Motor neuron (in vitro differentiated cells): ENCODE data around the gene HOXC10. TPM values are rescaled to one million over a fixed set of nuclear protein-coding genes. Genes with fewer than 3 reads are reported as not detected.
A peak's percentile ranks its signal among the peaks of the same experiment; 100 is the strongest.

Experiments
- ATAC-seq, 8 experiments: fragments of 200-7000 bp; cut with Tn5 transposase; replicated peaks in 6 of 8; 2 replicates each; pipeline ENCODE4 v1.8.0; 2021; ENCODE audit warnings: mild to moderate bottlenecking in 8 of 8, moderate library complexity in 8 of 8
- H3K27ac ChIP-seq, 2 donors: fragments of 250-450 bp; sonication (Bioruptor Pico); 2 replicates each; pipeline ENCODE4 v1.9.0; 2021; ENCODE audit warnings: antibody characterized with exemption in 2 of 2, mild to moderate bottlenecking in 2 of 2, moderate library complexity in 1 of 2
- H3K4me1 ChIP-seq, 2 donors: fragments of 250-450 bp; sonication (Bioruptor Pico); replicated peaks in 1 of 2; 2 replicates each; pipeline ENCODE4 v1.6.1; 2021; ENCODE audit warnings: antibody characterized with exemption in 2 of 2, mild to moderate bottlenecking in 2 of 2, moderate library complexity in 1 of 2
- H3K4me3 ChIP-seq, 5 donors: fragments of 250-450 bp; sonication (Bioruptor Pico); 2 replicates each; pipeline ENCODE4 v1.9.0; 2021; ENCODE audit warnings: antibody characterized with exemption in 5 of 5, mild to moderate bottlenecking in 5 of 5, moderate library complexity in 4 of 5
- WGBS, 10 experiments: fragments of 450-650 bp; shearing (Covaris generic); methylation state at CpG; one replicate each; pipeline ENCODE4 v1.0.0; 2022; 5-methylcytosine and 5-hydroxymethylcytosine counted together
- in situ Hi-C, 9 experiments: fragments of 400-800 bp; cut with MboI; loops; one replicate each; pipeline ENCODE4 v1.15.0; 2021; ENCODE audit warnings: low sequenced_read_pairs in 9 of 9, low pct_unique_long_range_greater_than_20kb in 2 of 9; ENCODE audit not compliant: unreplicated experiment in 9 of 9
- total RNA-seq, 8 experiments: library from RNA; unstranded; fragments of 300-600 nt; gene quantifications; 2 replicates each; pipeline versions ENCODE4 v1.2.3 to v1.2.4, GENCODE V29; 2022

Gene HOXC10
- total RNA-seq, 8 experiments from 2014 or later = 0.14 to 75.5 (median 1.0) TPM; not detected in 3

- Histone ChIP-seq H3K4me1 (no peaks in the 10 kb centered on the region), H3K4me3 (no peak overlapping the region), H3K27ac (no peak overlapping the region)
- WGBS, 10 experiments = 0 to 64% (median 6%) methylated on average over 4 to 20 of the region's 38 CpGs
- peak in 1 of 8 experiments; percentile 2 for ATAC-seq
- in situ Hi-C loops = no loop called here
Measured at GRCh38 chr12:53952871-53953734, 31.8 kb upstream of the HOXC10 start.

DNA sequence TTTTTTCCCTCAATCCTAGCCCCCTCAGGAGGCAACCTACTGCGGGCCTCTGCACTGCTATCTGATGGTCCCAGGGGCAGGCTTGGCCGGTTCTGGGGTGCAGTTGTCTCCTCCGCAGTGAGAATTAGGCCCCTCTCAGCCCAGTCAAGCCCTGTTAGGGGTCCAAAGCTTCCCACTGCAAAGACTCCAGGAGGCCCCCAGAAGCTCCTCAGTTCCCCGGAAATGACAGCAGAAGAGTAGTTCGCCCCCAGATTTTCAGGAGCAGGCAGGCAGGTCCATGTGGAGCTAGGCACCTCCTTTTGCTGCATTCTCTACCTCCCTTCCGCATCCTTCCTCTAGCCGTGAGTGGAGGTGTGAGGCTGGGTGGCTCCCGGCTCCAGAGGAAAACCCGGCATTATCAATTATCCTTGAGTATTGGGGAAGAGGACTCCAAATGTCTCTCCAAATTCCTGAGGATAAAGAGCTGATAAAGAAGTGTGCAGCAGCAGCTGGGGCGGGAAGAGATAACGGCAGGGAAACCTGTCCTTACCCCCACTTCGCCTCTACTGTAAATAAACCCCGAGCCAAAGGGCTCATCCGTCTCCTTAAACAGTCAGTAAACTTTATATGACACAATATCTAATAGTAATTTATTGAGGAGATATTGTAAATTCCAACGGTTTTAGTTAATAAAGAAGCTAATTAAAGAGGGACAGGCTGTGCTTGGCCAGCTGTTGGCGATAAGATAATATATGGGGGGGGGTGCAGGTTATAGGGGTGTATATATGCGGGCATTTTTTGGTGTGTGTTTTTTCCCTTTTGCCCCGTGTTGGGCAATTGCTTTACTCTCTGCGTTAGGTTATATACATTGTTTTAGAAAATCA, 30.9 kb upstream of the HOXC10 start:
- 7 to 92% (median 11%) methylated on average over 3 to 14 of the region's 19 CpGs; no CpG with 5 or more reads in 3 of the 10 experiments for WGBS, 10 experiments
- in situ Hi-C loops = no loop called here
- H3K27ac ChIP-seq = no peak overlapping the region
- no peak for ATAC-seq
- H3K4me1 ChIP-seq = no peaks in the 10 kb centered on the region
- no peak overlapping the region for H3K4me3 ChIP-seq

DNA sequence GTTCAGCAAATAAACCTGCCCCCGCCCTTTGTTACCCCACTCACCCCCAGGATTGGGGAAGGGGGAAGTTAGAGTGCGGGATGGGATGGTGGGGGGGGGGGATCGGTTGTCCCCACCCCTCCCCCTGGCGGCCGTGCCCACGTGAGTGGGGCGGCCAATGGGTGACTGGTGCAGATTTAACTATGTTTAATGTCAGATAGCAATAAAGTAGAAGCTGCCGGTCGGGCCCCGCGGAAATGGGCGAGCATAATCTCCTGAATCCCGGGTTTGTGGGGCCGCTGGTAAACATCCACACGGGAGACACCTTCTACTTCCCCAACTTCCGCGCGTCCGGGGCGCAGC, 30.3 kb upstream of the HOXC10 start, which contains the start of gene HOXC12:
Gene HOXC12, plus strand, starts transcription at position 210 of the 342 bp plus-strand sequence. Its CDS starts 27 bp downstream, at position 237.
- 6% methylated on average over 7 of the region's 20 CpGs; no CpG with 5 or more reads in 9 of the 10 experiments for WGBS, 10 experiments
- in situ Hi-C loops = no loop called here
- no peak within 1 kb of the TSS for H3K4me3 ChIP-seq
- no peak within 1 kb of the TSS for H3K27ac ChIP-seq
- H3K4me1 ChIP-seq = no peaks in the 10 kb centered on the region
- ATAC-seq = peak in 1 of 8 experiments; percentile 60

- H3K27ac ChIP-seq = no peak overlapping the region
- 0 to 12% (median 0%) methylated on average over 1 to 14 of the region's 86 CpGs; no CpG with 5 or more reads in 5 of the 10 experiments for WGBS, 10 experiments
- no peaks in the 10 kb centered on the region for H3K4me1 ChIP-seq
- in situ Hi-C loops = no loop called here
- no peak overlapping the region for H3K4me3 ChIP-seq
- peak in 1 of 8 experiments; percentile 67 for ATAC-seq
Measured at GRCh38 chr12:53955036-53955775, 29.7 kb upstream of the HOXC10 start.

DNA sequence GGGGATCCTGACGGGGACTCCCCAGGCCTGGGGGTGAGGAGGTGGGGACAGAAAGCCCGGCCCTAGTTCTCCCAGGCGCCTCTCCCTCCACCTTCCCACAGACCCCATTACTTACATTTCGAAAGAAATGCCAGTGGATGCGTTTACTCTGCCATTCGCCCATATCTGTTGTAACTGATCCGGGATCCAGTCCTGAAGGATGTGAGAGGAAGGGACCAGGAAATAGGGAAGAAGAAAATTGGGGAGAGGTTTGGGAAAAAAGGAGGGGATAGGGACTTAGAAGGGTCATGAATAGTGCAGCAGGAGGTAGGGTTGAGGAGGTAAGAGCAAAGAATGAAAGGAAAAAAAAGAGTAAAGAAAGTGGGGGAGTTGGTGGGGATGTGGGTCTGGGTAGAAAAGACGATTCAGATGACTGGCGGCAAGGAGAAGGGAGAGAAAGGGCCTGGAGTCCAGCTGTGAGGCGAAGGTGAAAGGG, 29.1 kb upstream of the HOXC10 start:
- H3K4me3 ChIP-seq = no peak overlapping the region
- in situ Hi-C loops = no loop called here
- no peak for ATAC-seq
- 3 to 50% (median 13%) methylated on average over 2 to 9 of the region's 10 CpGs; no CpG with 5 or more reads in 1 of the 10 experiments for WGBS, 10 experiments
- H3K27ac ChIP-seq = no peak overlapping the region
- no peaks in the 10 kb centered on the region for H3K4me1 ChIP-seq

- H3K4me1 ChIP-seq = peaks cover 0 to 3% of the 10 kb centered on the region in 2 donors
- 0 to 39% (median 10%) methylated on average over 1 to 20 of the region's 25 CpGs; no CpG with 5 or more reads in 2 of the 10 experiments for WGBS, 10 experiments
- in situ Hi-C loops = no loop called here
- H3K4me3 ChIP-seq = no peak overlapping the region
- no peak overlapping the region for H3K27ac ChIP-seq
- ATAC-seq = peak in 3 of 8 experiments; percentile 56 to 75 (median 71)
Measured at GRCh38 chr12:53956251-53956887, 28.6 kb upstream of the HOXC10 start.

GRCh38 chr12:53956914-53957536, 27.9 kb upstream of the HOXC10 start:
- ATAC-seq = no peak
- in situ Hi-C loops = no loop called here
- no peak overlapping the region for H3K4me3 ChIP-seq
- peaks cover 0 to 3% of the 10 kb centered on the region in 2 donors for H3K4me1 ChIP-seq
- 0 to 50% (median 19%) methylated on average over 1 to 4 of the region's 11 CpGs; no CpG with 5 or more reads in 3 of the 10 experiments for WGBS, 10 experiments
- no peak overlapping the region for H3K27ac ChIP-seq

DNA sequence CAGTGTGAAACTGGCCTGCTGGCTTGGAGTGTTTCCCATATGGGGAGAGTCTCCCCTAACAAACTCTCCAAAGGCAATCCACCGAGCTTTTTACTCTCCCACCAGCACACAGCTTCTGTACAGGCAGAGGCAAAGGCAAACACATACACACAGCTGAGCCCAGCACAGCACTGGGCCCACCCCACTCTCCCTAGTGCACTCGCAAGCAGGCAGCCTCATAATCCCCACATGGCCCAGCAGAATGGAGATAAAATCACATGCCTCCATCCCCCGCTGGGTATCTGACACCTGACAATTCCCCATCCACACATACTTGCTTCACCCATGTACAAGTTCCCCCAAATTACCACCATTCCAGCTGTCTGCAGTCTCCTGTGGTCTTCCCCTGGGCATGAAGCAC, 26.8 kb upstream of the HOXC10 start:
- Histone ChIP-seq H3K4me3 (no peak overlapping the region), H3K4me1 (peaks cover 0 to 3% of the 10 kb centered on the region in 2 donors), H3K27ac (no peak overlapping the region)
- ATAC-seq = no peak
- 0 to 100% (median 14%) methylated on average over 1 to 2 of the region's 3 CpGs; no CpG with 5 or more reads in 5 of the 10 experiments for WGBS, 10 experiments
- in situ Hi-C loops = no loop called here

DNA sequence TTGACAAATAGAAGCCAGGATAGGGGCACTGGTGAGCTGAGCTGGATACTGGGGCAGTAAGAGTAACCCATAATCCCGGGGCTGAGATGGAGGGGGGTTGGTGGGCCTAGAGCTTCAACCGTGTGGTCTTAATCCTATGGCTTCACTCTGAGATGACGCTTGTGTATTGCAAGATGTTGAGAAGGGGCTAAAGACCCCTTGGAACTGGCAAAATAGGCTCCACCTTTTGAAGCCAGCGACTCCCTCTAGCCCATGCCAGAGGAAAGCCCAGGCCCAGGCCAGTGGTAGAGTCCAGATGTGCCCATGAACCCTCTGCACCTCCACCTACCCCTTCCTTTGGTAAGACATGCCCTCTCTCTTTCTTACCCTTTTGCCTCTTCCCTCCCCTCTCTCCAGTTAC, 25.6 kb upstream of the HOXC10 start:
- Histone ChIP-seq H3K27ac (no peak overlapping the region), H3K4me3 (no peak overlapping the region), H3K4me1 (peaks cover 0 to 3% of the 10 kb centered on the region in 2 donors)
- 0 to 20% (median 12%) methylated on average over 1 to 3 of the region's 4 CpGs; no CpG with 5 or more reads in 6 of the 10 experiments for WGBS, 10 experiments
- ATAC-seq = no peak
- in situ Hi-C loops = no loop called here

DNA sequence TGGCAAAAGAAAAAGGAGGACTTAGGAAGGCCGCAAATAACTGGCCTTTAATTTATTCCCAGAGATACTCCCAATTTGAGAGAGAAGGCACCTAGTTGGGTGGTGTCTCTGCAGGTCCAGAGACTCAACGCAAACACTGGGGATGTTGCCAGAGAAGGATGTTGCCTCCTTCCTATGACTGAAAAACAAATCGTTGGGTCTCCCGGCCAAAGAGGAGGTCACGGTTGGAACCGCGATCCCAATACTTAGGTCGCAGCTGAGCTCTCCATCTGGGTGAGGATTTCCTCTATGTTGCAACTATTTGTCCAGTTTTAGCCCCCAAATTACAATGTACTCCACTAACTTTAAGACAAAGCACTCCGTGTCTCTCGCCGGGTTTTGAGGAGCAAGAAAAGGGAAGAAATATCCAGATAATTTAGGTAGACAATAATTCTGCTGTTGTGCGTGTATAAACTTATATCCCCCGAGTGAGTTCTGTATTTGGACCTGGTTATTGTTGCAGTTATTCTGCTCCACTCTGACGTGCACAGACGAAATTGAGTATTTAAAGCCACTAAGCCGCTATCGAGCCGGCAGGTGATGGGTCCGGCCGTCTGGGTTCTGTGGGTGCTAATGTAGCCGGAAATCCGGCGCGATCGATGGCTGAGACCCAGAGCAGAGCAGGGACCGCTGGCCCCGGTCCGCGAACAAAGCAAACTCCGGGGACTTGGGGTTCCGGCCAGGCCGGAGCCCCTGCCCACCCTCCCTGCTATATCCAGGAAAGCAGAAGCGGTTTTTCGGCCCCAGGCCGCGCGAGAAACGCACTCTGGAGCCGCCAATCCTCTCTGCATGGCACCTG, 24.5 kb upstream of the HOXC10 start:
- no peak overlapping the region for H3K4me3 ChIP-seq
- H3K27ac ChIP-seq = no peak overlapping the region
- in situ Hi-C loops = no loop called here
- WGBS, 10 experiments = 10 to 100% (median 26%) methylated on average over 4 to 26 of the region's 39 CpGs
- no peak for ATAC-seq
- H3K4me1 ChIP-seq = peaks cover 0 to 3% of the 10 kb centered on the region in 2 donors
